ENCODE results near the gene RHOT2. TPM values are rescaled to one million over a fixed set of nuclear protein-coding genes. Genes with fewer than 3 reads are reported as not detected.
A peak's percentile ranks its signal among the peaks of the same experiment; 100 is the strongest.

Gene RHOT2
- total and polyA plus RNA-seq, 7 experiments from 2014 or later: 32.7 to 232 (median 177) TPM

GRCh38 chr16:698911-699671, 31.2 kb downstream of the RHOT2 start:
- Mint-ChIP-seq H3K36me3 (no peaks in the 10 kb centered on the region), H3K9me3 (no peaks in the 10 kb centered on the region), H3K27me3 (peaks cover 10 to 35% (median 12%) of the 10 kb centered on the region in 5 donors), H3K4me1 (peaks cover 4 to 27% (median 16%) of the 10 kb centered on the region in 7 donors), H3K4me3 (peak overlapping the region in 5 of 10 donors; percentile 10 to 52 (median 46)), H3K27ac (peak overlapping the region in 1 of 9 donors; percentile 59)
- intact Hi-C loops (cut with micrococcal nuclease): loop anchor here in 1 of 2 donors (5.0 kb wide), 1 partner anchor 88 kb away; the partner anchor contains the start of genes CHTF18 and RPUSD1
- H3K4me1 ChIP-seq (ENCODE audit: control insufficient read depth in 2 of 2, insufficient read depth in 2 of 2, low read length in 2 of 2): peaks cover 26 to 30% of the 10 kb centered on the region in 2 donors
- H3K9me3 ChIP-seq (ENCODE audit: control insufficient read depth in 2 of 3, low read length in 3 of 3): no peaks in the 10 kb centered on the region
- H3K27me3 ChIP-seq (ENCODE audit: control insufficient read depth in 2 of 2, insufficient read depth in 2 of 2, low read length in 2 of 2): peaks cover 0 to 8% of the 10 kb centered on the region in 2 donors
- H3K27ac ChIP-seq (ENCODE audit: low read depth, low read length): no peak overlapping the region
- ChIA-PET POLR2A (interaction anchor here (1.3 kb wide), 1 partner anchor 10 kb away, joined by 8 read pairs; the partner anchor contains the start of gene WDR24), CTCF (interaction anchor here (1.0 kb wide), 1 partner anchor 13 kb away, joined by 6 read pairs; no protein-coding TSS in a partner anchor)
- no peak for ATAC-seq
- H3K36me3 ChIP-seq (ENCODE audit: control insufficient read depth in 2 of 3, insufficient read depth in 3 of 3, low read length in 3 of 3): no peaks in the 10 kb centered on the region
- H3K4me3 ChIP-seq (ENCODE audit: low read length): no peak overlapping the region
- no peak for DNase-seq

GRCh38 chr16:700684-701584, 33.0 kb downstream of the RHOT2 start:
- Mint-ChIP-seq H3K36me3 (no peaks in the 10 kb centered on the region), H3K9me3 (no peaks in the 10 kb centered on the region), H3K4me1 (peaks cover 4 to 20% (median 9%) of the 10 kb centered on the region in 7 donors), H3K27ac (no peak overlapping the region), H3K27me3 (peaks cover 10 to 37% (median 12%) of the 10 kb centered on the region in 5 donors), H3K4me3 (peak overlapping the region in 1 of 10 donors; percentile 28)
- POLR2A ChIA-PET: interaction anchor here (1.3 kb wide), 2 partner anchors 15 to 21 kb away, joined by 3 to 4 read pairs; partner anchors contain the start of gene STUB1
- Histone ChIP-seq H3K36me3 (ENCODE audit: control insufficient read depth in 2 of 3, insufficient read depth in 3 of 3, low read length in 3 of 3) (no peaks in the 10 kb centered on the region), H3K4me1 (ENCODE audit: control insufficient read depth in 2 of 2, insufficient read depth in 2 of 2, low read length in 2 of 2) (peaks cover 23 to 24% of the 10 kb centered on the region in 2 donors), H3K9me3 (ENCODE audit: control insufficient read depth in 2 of 3, low read length in 3 of 3) (no peaks in the 10 kb centered on the region), H3K27me3 (ENCODE audit: control insufficient read depth in 2 of 2, insufficient read depth in 2 of 2, low read length in 2 of 2) (peaks cover 0 to 13% of the 10 kb centered on the region in 2 donors), H3K27ac (ENCODE audit: low read depth, low read length) (no peak overlapping the region), H3K4me3 (ENCODE audit: low read length) (no peak overlapping the region)
- DNase-seq: peak in 7 of 9 donors; percentile 48 to 78 (median 62)
- CTCF ChIA-PET: interaction anchor here (1.4 to 2.0 kb wide), 2 partner anchors 10 to 11 kb away, joined by 5 read pairs; no protein-coding TSS in a partner anchor
- peak; percentile 77 for ATAC-seq
- intact Hi-C loops (cut with micrococcal nuclease): loop anchor here in 1 of 2 donors (5.0 kb wide), 1 partner anchor 486 kb away; no protein-coding TSS in a partner anchor

GRCh38 chr16:702341-702740, 34.4 kb downstream of the RHOT2 start:
- Mint-ChIP-seq H3K27ac (peak overlapping the region in 1 of 9 donors; percentile 59), H3K36me3 (no peaks in the 10 kb centered on the region), H3K9me3 (no peaks in the 10 kb centered on the region), H3K27me3 (peaks cover 10 to 50% (median 12%) of the 10 kb centered on the region in 5 donors), H3K4me3 (peak overlapping the region in 3 of 10 donors; percentile 29 to 81 (median 38)), H3K4me1 (peaks cover 0 to 11% (median 4%) of the 10 kb centered on the region in 7 donors)
- H3K4me1 ChIP-seq (ENCODE audit: control insufficient read depth in 2 of 2, insufficient read depth in 2 of 2, low read length in 2 of 2): peaks cover 14 to 18% of the 10 kb centered on the region in 2 donors
- POLR2A ChIA-PET: interaction anchor here (1.3 kb wide), 1 partner anchor 22 kb away, joined by 3 read pairs; the partner anchor contains the start of gene STUB1
- DNase-seq: no peak
- H3K27me3 ChIP-seq (ENCODE audit: control insufficient read depth in 2 of 2, insufficient read depth in 2 of 2, low read length in 2 of 2): peaks cover 0 to 22% of the 10 kb centered on the region in 2 donors
- no peak overlapping the region for H3K27ac ChIP-seq (ENCODE audit: low read depth, low read length)
- H3K4me3 ChIP-seq (ENCODE audit: low read length): no peak overlapping the region
- H3K36me3 ChIP-seq (ENCODE audit: control insufficient read depth in 2 of 3, insufficient read depth in 3 of 3, low read length in 3 of 3): no peaks in the 10 kb centered on the region
- ATAC-seq: no peak
- intact Hi-C loops (cut with micrococcal nuclease): loop anchor here in 1 of 2 donors (5.0 kb wide), 1 partner anchor 485 kb away; no protein-coding TSS in a partner anchor
- H3K9me3 ChIP-seq (ENCODE audit: control insufficient read depth in 2 of 3, low read length in 3 of 3): no peaks in the 10 kb centered on the region
- CTCF ChIA-PET: interaction anchor here (1.4 to 2.0 kb wide), 2 partner anchors 8 to 10 kb away, joined by 5 read pairs; no protein-coding TSS in a partner anchor

DNA sequence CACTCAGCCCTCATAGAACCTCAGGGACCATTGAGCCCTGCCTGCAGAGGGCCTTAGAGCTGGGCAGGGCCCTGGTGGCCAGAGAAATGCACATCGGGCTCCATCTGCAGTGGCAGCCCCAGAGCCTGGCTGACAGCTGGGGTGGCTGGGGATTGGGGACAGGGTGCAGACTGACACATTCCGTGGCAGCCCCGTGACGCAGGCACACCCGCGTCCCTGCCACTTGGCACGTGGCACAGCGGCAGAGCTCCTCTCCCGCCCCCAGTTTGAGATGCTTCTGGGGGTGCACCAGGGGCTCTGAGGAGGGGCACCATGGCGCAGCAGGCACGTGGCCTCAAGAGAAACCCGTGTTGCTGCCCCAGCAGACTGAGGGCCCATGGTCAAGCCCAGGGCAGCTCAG, 35.5 kb downstream of the RHOT2 start:
- intact Hi-C loops (cut with micrococcal nuclease): loop anchor here in 1 of 2 donors (5.0 kb wide), 1 partner anchor 484 kb away; no protein-coding TSS in a partner anchor
- H3K36me3 ChIP-seq (ENCODE audit: control insufficient read depth in 2 of 3, insufficient read depth in 3 of 3, low read length in 3 of 3): no peaks in the 10 kb centered on the region
- no peak overlapping the region for H3K27ac Mint-ChIP-seq
- peaks cover 14 to 18% of the 10 kb centered on the region in 2 donors for H3K4me1 ChIP-seq (ENCODE audit: control insufficient read depth in 2 of 2, insufficient read depth in 2 of 2, low read length in 2 of 2)
- H3K9me3 Mint-ChIP-seq: peaks cover 0 to 2% (median 0%) of the 10 kb centered on the region in 11 donors
- no peaks in the 10 kb centered on the region for H3K9me3 ChIP-seq (ENCODE audit: control insufficient read depth in 2 of 3, low read length in 3 of 3)
- no peaks in the 10 kb centered on the region for H3K36me3 Mint-ChIP-seq
- DNase-seq (no peak), ATAC-seq (no peak)
- H3K4me1 Mint-ChIP-seq: peaks cover 0 to 11% (median 4%) of the 10 kb centered on the region in 7 donors
- no peak overlapping the region for H3K4me3 Mint-ChIP-seq
- no peak overlapping the region for H3K4me3 ChIP-seq (ENCODE audit: low read length)
- ChIA-PET POLR2A (no interaction called here), CTCF (interaction anchor here (0.6 to 2.0 kb wide), 2 partner anchors 7 to 41 kb away, joined by 4 to 5 read pairs; no protein-coding TSS in a partner anchor)
- peaks cover 18 to 58% (median 22%) of the 10 kb centered on the region in 5 donors for H3K27me3 Mint-ChIP-seq
- H3K27me3 ChIP-seq (ENCODE audit: control insufficient read depth in 2 of 2, insufficient read depth in 2 of 2, low read length in 2 of 2): peaks cover 4 to 22% of the 10 kb centered on the region in 2 donors
- no peak overlapping the region for H3K27ac ChIP-seq (ENCODE audit: low read depth, low read length)

GRCh38 chr16:704047-704446, 36.1 kb downstream of the RHOT2 start:
- no peaks in the 10 kb centered on the region for H3K36me3 Mint-ChIP-seq

More at GRCh38 chr16:704047-704446, 36.1 kb downstream of the RHOT2 start:
- Histone ChIP-seq H3K36me3 (ENCODE audit: control insufficient read depth in 2 of 3, insufficient read depth in 3 of 3, low read length in 3 of 3) (no peaks in the 10 kb centered on the region), H3K9me3 (ENCODE audit: control insufficient read depth in 2 of 3, low read length in 3 of 3) (no peaks in the 10 kb centered on the region), H3K27ac (ENCODE audit: low read depth, low read length) (no peak overlapping the region), H3K4me1 (ENCODE audit: control insufficient read depth in 2 of 2, insufficient read depth in 2 of 2, low read length in 2 of 2) (peaks cover 14 to 16% of the 10 kb centered on the region in 2 donors), H3K27me3 (ENCODE audit: control insufficient read depth in 2 of 2, insufficient read depth in 2 of 2, low read length in 2 of 2) (peaks cover 4 to 22% of the 10 kb centered on the region in 2 donors), H3K4me3 (ENCODE audit: low read length) (no peak overlapping the region)
- Mint-ChIP-seq H3K4me3 (peak overlapping the region in 1 of 10 donors; percentile 38), H3K27me3 (peaks cover 23 to 63% (median 27%) of the 10 kb centered on the region in 5 donors), H3K4me1 (peaks cover 0 to 11% (median 4%) of the 10 kb centered on the region in 7 donors), H3K27ac (no peak overlapping the region), H3K9me3 (peaks cover 0 to 2% (median 0%) of the 10 kb centered on the region in 11 donors)
- CTCF ChIA-PET: no interaction called here
- no peak for ATAC-seq
- POLR2A ChIA-PET: interaction anchor here (1.1 kb wide), 1 partner anchor 8 kb away, joined by 5 read pairs; no protein-coding TSS in a partner anchor
- no peak for DNase-seq
- intact Hi-C loops (cut with micrococcal nuclease): loop anchor here in 1 of 2 donors (5.0 kb wide), 1 partner anchor 483 kb away; no protein-coding TSS in a partner anchor

All from naive thymus-derived CD4-positive, alpha-beta T cell (primary cell).